OCI-LY3 (cell line): ENCODE measurements around the gene ZNF277.

Experiments used
- EZH2phosphoT487 ChIP-seq: fragments of 200-600 bp; shearing (Covaris generic); IDR thresholded peaks from 2 replicates; pipeline ENCODE4 v1.6.1; 2018; ENCODE audit warnings: antibody characterized with exemption, mixed run types, low read depth
- TF ChIP-seq, protein P1 (sequence below): fragments of 200-600, 300-600 bp; sonication (generic); IDR thresholded peaks from 2 replicates; pipeline ENCODE4 v1.5.1; 2014; ENCODE audit warnings: antibody characterized with exemption, low read length, low read depth

- TF ChIP-seq, protein P1, sequence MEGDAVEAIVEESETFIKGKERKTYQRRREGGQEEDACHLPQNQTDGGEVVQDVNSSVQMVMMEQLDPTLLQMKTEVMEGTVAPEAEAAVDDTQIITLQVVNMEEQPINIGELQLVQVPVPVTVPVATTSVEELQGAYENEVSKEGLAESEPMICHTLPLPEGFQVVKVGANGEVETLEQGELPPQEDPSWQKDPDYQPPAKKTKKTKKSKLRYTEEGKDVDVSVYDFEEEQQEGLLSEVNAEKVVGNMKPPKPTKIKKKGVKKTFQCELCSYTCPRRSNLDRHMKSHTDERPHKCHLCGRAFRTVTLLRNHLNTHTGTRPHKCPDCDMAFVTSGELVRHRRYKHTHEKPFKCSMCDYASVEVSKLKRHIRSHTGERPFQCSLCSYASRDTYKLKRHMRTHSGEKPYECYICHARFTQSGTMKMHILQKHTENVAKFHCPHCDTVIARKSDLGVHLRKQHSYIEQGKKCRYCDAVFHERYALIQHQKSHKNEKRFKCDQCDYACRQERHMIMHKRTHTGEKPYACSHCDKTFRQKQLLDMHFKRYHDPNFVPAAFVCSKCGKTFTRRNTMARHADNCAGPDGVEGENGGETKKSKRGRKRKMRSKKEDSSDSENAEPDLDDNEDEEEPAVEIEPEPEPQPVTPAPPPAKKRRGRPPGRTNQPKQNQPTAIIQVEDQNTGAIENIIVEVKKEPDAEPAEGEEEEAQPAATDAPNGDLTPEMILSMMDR, result peak; percentile 27
- no peak for TF ChIP-seq EZH2phosphoT487
Measured at GRCh38 chr7:112383671-112384417, 177.3 kb downstream of the ZNF277 start.
